ENCODE data around the gene KRT8. TPM values are rescaled to one million over a fixed set of nuclear protein-coding genes. Genes with fewer than 3 reads are reported as not detected.

KRT8 gene
- total RNA-seq, 1 donor from 2014 or later = 5.7 TPM

DNA sequence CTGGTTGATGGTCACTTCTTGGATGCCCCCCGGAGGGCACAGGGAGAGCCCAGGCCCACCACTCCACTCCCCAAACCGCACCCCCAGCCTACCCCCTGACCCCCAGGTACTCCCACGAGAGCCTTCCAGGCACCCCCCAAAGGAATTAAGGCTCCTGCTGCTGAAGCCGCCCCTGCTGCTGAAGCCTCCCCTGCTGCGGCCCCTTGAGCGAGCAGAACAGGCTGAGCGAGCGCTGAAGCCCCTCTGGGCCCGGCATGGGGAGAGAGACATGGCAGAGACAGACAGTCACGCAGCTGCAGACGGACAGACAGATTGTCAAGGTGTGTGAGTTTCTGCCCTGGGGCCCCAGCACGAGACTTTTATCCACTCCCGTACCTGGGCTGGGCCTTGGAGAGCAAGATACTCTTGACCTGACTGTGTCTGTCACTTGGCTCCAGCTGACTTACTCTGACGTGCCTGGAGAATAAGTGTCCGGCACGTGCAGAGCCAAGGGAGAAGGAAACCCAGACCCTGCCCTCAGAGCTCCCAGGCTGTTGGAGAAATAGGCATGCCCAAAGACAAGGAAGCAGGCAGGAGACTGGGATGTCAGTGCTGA lies 56.1 kb downstream of the KRT8 start, which contains the start of gene KRT78:
Gene KRT78, minus strand, starts transcription at position 334 of the 595 bp plus-strand sequence. Its CDS starts 64 bp downstream, at position 270.
- no peak for DNase-seq (ENCODE audit: low spot score)

DNA sequence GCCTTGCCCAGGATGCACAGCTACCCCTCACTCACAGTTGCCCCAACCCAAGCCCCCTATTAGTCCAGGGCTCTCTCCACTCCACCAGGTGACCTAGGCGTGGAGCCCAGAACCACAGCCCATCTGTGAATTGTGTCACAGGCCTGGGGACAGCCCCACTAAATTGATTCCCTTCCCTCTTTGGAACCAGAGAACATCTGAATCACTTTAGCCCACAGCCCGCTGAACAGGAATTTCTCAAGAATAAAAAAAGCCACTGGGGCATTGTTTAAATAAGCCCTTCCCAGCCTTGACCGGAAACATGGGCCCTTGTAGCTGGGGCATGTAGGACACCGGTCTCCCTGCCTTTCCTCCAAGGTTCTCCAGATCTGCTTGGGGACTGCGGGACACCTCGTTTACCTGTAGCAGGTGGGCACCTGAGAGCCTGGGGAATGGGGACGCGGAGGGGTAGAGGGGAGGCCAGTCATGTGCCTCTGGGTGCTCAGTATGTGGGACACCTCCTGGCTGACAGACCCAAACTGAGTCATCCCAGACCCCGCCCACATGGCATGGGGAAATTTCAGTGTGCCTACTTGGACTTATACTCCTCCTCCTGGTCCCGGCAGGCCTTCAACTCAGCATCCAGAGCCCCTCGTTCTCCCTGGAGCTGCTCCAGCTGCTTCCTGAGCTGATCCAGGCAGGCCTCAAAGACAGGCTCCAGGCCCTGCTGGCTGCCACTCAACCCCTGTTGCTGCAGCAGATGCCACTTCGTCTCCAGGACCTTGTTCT lies 57.4 kb downstream of the KRT8 start:
- no peak for DNase-seq (ENCODE audit: low spot score)

Other genes starting within 250 kb of the KRT8 start
- not detected for gene KRT1, start 224.7 kb downstream of the KRT8 start, total RNA-seq
- not detected for gene KRT77, start 201.6 kb downstream of the KRT8 start, total RNA-seq
- not detected for gene KRT76, start 127.7 kb downstream of the KRT8 start, total RNA-seq
- gene KRT3, start 109.0 kb downstream of the KRT8 start, total RNA-seq = not detected
- gene KRT4, start 91.0 kb downstream of the KRT8 start, total RNA-seq = not detected
- gene KRT79, start 70.8 kb downstream of the KRT8 start, total RNA-seq = 2.4 TPM
- gene KRT78, start 56.1 kb downstream of the KRT8 start, total RNA-seq = not detected
- gene KRT18, start 44.0 kb upstream of the KRT8 start, total RNA-seq = 4.6 TPM
- 393 TPM for gene EIF4B, start 101.4 kb upstream of the KRT8 start, total RNA-seq
- 210 TPM for gene TNS2, start 145.0 kb upstream of the KRT8 start, total RNA-seq
- gene SPRYD3, start 174.3 kb upstream of the KRT8 start, total RNA-seq = 46.2 TPM
- 195 TPM for gene IGFBP6, start 192.6 kb upstream of the KRT8 start, total RNA-seq
- gene SOAT2, start 198.4 kb upstream of the KRT8 start, total RNA-seq = not detected

Measured in mesenteric fat pad (tissue), 1 donor.